GM04503 (cell line): ENCODE data around the gene EPHA2.

Source experiments
- DNase-seq: peaks from one replicate; pipeline ENCODE4 v3.0.0-alpha.2; 2012; ENCODE audit warnings: low read depth

The EPHA2 gene

GRCh38 chr1:16092097-16092922 lies 63.6 kb downstream of the EPHA2 start:
- no peak for DNase-seq

- no peak for DNase-seq
Measured at GRCh38 chr1:16091296-16091695, 64.6 kb downstream of the EPHA2 start.

GRCh38 chr1:16090076-16090826 lies 65.6 kb downstream of the EPHA2 start:
- DNase-seq: no peak

GRCh38 chr1:16088996-16089395 lies 66.9 kb downstream of the EPHA2 start:
- DNase-seq: no peak

- DNase-seq: no peak
Measured at GRCh38 chr1:16088351-16088911, 67.4 kb downstream of the EPHA2 start.

GRCh38 chr1:16087733-16088132 lies 68.1 kb downstream of the EPHA2 start:
- DNase-seq: no peak

- no peak for DNase-seq
Measured at GRCh38 chr1:16085522-16085921, 70.3 kb downstream of the EPHA2 start.

GRCh38 chr1:16083486-16083885 lies 72.4 kb downstream of the EPHA2 start:
- DNase-seq: no peak

GRCh38 chr1:16082283-16083038 lies 73.4 kb downstream of the EPHA2 start:
- DNase-seq: no peak

GRCh38 chr1:16081636-16082035 lies 74.2 kb downstream of the EPHA2 start:
- no peak for DNase-seq

GRCh38 chr1:16080422-16081150 lies 75.3 kb downstream of the EPHA2 start:
- no peak for DNase-seq

- DNase-seq: no peak
Measured at GRCh38 chr1:16078925-16079656, 76.8 kb downstream of the EPHA2 start.

GRCh38 chr1:16077406-16078245 lies 78.2 kb downstream of the EPHA2 start:
- DNase-seq: no peak

GRCh38 chr1:16076865-16077238 lies 79.0 kb downstream of the EPHA2 start:
- no peak for DNase-seq

GRCh38 chr1:16076031-16076864 lies 79.6 kb downstream of the EPHA2 start:
- DNase-seq: peak; percentile 61

- DNase-seq: peak; percentile 22
Measured at GRCh38 chr1:16075337-16076030, 80.4 kb downstream of the EPHA2 start.
